ENCODE data around the gene STK32C. TPM values are rescaled to one million over a fixed set of nuclear protein-coding genes. Genes with fewer than 3 reads are reported as not detected.

The STK32C gene
- total and polyA plus RNA-seq, 10 of the 15 experiments (the other 5 are each of a cell fraction or from before 2014, with no cell fraction given), result 1.5 to 18.1 (median 6.4) TPM

DNA sequence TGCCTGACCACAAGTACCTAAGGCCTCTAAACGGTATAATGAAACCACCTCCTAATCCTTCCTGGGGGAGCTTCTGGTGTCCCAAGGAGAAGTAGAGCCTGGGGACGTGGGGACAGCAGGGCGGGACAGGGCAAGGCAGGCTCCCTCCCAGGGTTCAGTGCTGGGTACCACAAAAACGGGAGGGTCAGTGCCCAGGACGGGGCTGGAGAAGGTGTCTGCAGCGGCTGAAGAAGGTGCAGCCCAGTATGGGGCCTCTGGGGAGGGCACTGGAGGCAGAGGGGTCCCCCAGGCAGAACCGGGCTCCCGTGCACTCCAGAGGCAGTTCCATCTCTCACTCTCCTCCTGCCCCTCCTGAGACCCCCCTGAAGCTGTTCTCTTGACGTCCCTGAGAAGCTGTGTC, 74.8 kb downstream of the STK32C start:
- no peak for DNase-seq (ENCODE audit: low read depth, low spot score)
- RAD21 ChIA-PET (ENCODE audit: unreplicated experiment), result no interaction called here
- in situ Hi-C loops (cut with MboI) (no loop called here), intact Hi-C loops (cut with micrococcal nuclease; ENCODE audit: unreplicated experiment) (no loop called here)
- no peaks in the 10 kb centered on the region; the same call in 1 of the 2 replicates for H3K4me1 ChIP-seq (ENCODE audit: control insufficient read depth, insufficient read depth, low read length)
- no peaks in the 10 kb centered on the region for H3K27me3 ChIP-seq (replicated peaks in 1 of 2; ENCODE audit: control insufficient read depth in 2 of 2, insufficient read depth in 2 of 2, low read length in 1 of 2)
- H3K36me3 ChIP-seq (ENCODE audit: control insufficient read depth in 2 of 2, insufficient read depth in 2 of 2, low read length in 1 of 2), result no peaks in the 10 kb centered on the region
- ATAC-seq, result no peak
- H3K4me2 ChIP-seq (ENCODE audit: control insufficient read depth, insufficient read depth), result no peak overlapping the region
- H3K27ac ChIP-seq (ENCODE audit: control insufficient read depth, insufficient read depth), result no peak overlapping the region
- no peak overlapping the region for H2AFZ ChIP-seq (ENCODE audit: control insufficient read depth, low read depth, low read length)
- TF ChIP-seq, protein P1, sequence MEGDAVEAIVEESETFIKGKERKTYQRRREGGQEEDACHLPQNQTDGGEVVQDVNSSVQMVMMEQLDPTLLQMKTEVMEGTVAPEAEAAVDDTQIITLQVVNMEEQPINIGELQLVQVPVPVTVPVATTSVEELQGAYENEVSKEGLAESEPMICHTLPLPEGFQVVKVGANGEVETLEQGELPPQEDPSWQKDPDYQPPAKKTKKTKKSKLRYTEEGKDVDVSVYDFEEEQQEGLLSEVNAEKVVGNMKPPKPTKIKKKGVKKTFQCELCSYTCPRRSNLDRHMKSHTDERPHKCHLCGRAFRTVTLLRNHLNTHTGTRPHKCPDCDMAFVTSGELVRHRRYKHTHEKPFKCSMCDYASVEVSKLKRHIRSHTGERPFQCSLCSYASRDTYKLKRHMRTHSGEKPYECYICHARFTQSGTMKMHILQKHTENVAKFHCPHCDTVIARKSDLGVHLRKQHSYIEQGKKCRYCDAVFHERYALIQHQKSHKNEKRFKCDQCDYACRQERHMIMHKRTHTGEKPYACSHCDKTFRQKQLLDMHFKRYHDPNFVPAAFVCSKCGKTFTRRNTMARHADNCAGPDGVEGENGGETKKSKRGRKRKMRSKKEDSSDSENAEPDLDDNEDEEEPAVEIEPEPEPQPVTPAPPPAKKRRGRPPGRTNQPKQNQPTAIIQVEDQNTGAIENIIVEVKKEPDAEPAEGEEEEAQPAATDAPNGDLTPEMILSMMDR (IDR thresholded peaks at IDR 0.05 in 2 of 3, conservative IDR thresholded peaks at IDR 0.05 in 1 of 3; ENCODE audit: control insufficient read depth in 2 of 3, extremely low read depth in 1 of 3, insufficient read depth in 1 of 3, low read depth in 3 of 3, low read length in 3 of 3), result no peak
- no peak for TF ChIP-seq PBX3 (IDR thresholded peaks at IDR 0.05; ENCODE audit: insufficient replicate concordance, low read depth, low read length)
- TF ChIP-seq TCF12 (IDR thresholded peaks at IDR 0.05; ENCODE audit: low read depth, low read length), result no peak
- no peak for TF ChIP-seq MTA2 (IDR thresholded peaks at IDR 0.05; ENCODE audit: low read depth)
- TF ChIP-seq YBX1 (IDR thresholded peaks at IDR 0.05), result no peak
- TF ChIP-seq TAF1 (IDR thresholded peaks at IDR 0.05; ENCODE audit: borderline replicate concordance, low read depth, low read length), result no peak
- TF ChIP-seq IRF5 (IDR thresholded peaks at IDR 0.05; ENCODE audit: borderline replicate concordance), result no peak
- no peak for TF ChIP-seq SUZ12 (IDR thresholded peaks at IDR 0.05; ENCODE audit: unreplicated experiment)
- CTCF ChIA-PET, result no interaction called here
- no peaks in the 10 kb centered on the region for H4K20me1 ChIP-seq (ENCODE audit: control insufficient read depth, insufficient read depth)
- POLR2A ChIA-PET, result interaction anchor here (0.5 kb wide), 1 partner anchor 293 kb away, joined by 6 read pairs; no protein-coding TSS in a partner anchor
- SMC1A ChIA-PET (ENCODE audit: uncharacterized antibody, unreplicated experiment), result no interaction called here
- no peaks in the 10 kb centered on the region for H3K9me3 ChIP-seq (replicated peaks; ENCODE audit: control insufficient read depth, insufficient read depth, low read length)
- no peaks in the 10 kb centered on the region for H3K79me2 ChIP-seq (ENCODE audit: control insufficient read depth, insufficient read depth, low read length)
- FAIRE-seq, result no peak
- WGBS (ENCODE audit: insufficient coverage, insufficient replicate concordance, low lambda C conversion rate, missing lambda C conversion rate), result 35% methylated on average over 9 of the region's 9 CpGs
- no TSS peak for BruUV-seq (replicated peaks)
- H3K9ac ChIP-seq (ENCODE audit: control insufficient read depth, insufficient read depth, low read length), result no peak overlapping the region
- no peak overlapping the region for H3K4me3 ChIP-seq

Data from GM12878 (cell line).